ENCODE results near the gene TRIM28. TPM values are rescaled to one million over a fixed set of nuclear protein-coding genes. Genes with fewer than 3 reads are reported as not detected.

TRIM28 gene
- total RNA-seq, 1 donor from 2014 or later, result 351 TPM

DNA sequence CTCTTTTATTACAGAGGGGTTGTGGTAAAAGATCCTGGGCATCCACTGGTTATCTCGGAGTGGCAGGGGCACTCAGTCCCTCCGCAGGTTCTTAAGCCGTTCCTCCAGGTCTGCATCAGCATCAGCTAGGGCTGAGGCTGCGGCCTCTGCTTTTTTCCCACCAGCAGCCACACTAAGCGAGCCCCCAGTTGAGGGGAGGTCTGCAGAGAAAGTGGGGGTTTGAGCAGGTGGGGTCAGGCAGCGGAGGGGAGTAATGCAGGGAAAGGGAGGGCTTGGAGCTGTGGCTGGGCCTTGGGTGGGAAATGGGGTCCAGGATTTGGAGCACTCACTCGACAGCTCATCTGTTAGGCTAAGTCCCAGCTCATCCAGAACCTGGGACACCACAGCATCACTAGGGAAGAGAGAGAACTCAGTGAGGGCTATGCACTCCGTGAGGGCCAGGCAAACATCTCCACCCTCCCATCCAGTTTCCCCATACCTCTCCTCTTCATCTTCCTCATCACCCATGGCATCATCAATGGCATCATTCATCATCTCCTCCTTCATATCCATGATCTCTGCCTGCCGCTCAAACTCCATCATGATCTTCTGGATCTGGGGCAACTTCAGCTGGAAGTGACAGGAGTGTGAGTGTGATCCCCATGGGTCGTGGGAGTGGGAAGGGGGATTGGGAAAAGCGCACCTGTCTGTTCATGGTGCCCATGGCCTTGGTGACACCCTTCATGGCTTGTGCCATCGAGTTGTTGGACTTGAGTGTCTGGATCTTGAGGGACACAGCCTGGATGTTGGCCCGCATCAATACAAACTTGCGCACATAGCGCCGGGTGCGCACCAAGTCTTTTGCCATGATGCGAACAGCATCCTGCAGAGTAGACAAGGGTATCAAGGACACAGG, 8.0 kb downstream of the TRIM28 start:
- no peaks in the 10 kb centered on the region for H3K9me3 Mint-ChIP-seq (ENCODE audit: unreplicated experiment)
- peak overlapping the region; percentile 9 for H3K4me3 Mint-ChIP-seq (ENCODE audit: unreplicated experiment)
- H3K4me1 Mint-ChIP-seq (ENCODE audit: low read depth, unreplicated experiment), result peaks cover 30% of the 10 kb centered on the region
- H3K36me3 Mint-ChIP-seq (ENCODE audit: low read depth, unreplicated experiment), result peaks cover 35% of the 10 kb centered on the region
- FAIRE-seq (no peak), DNase-seq (ENCODE audit: low read depth) (no peak)
- TF ChIP-seq, protein P1, sequence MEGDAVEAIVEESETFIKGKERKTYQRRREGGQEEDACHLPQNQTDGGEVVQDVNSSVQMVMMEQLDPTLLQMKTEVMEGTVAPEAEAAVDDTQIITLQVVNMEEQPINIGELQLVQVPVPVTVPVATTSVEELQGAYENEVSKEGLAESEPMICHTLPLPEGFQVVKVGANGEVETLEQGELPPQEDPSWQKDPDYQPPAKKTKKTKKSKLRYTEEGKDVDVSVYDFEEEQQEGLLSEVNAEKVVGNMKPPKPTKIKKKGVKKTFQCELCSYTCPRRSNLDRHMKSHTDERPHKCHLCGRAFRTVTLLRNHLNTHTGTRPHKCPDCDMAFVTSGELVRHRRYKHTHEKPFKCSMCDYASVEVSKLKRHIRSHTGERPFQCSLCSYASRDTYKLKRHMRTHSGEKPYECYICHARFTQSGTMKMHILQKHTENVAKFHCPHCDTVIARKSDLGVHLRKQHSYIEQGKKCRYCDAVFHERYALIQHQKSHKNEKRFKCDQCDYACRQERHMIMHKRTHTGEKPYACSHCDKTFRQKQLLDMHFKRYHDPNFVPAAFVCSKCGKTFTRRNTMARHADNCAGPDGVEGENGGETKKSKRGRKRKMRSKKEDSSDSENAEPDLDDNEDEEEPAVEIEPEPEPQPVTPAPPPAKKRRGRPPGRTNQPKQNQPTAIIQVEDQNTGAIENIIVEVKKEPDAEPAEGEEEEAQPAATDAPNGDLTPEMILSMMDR (IDR thresholded peaks at IDR 0.05; ENCODE audit: insufficient read depth, low read depth, low read length), result no peak
- TF ChIP-seq EZH2 (IDR thresholded peaks at IDR 0.05; ENCODE audit: insufficient read depth, low read length), result no peak
- no peak overlapping the region for H3K4me3 ChIP-seq (ENCODE audit: insufficient read depth, low read depth, low read length)
- H3K27me3 Mint-ChIP-seq (ENCODE audit: low read depth, unreplicated experiment), result no peaks in the 10 kb centered on the region
- no peaks in the 10 kb centered on the region for H3K27me3 ChIP-seq (ENCODE audit: insufficient read depth, low read length)
- H2AFZ ChIP-seq (ENCODE audit: low read depth, low read length), result no peak overlapping the region
- no peak overlapping the region for H3K27ac ChIP-seq (ENCODE audit: low read depth, low read length)
- no peak overlapping the region for H3K4me2 ChIP-seq (ENCODE audit: low read length)
- no peak overlapping the region for H3K9ac ChIP-seq (ENCODE audit: low read length)
- peaks cover 17% of the 10 kb centered on the region for H3K4me1 ChIP-seq (ENCODE audit: insufficient read depth, low read length)
- H3K27ac Mint-ChIP-seq (ENCODE audit: unreplicated experiment), result no peak overlapping the region
- H4K20me1 ChIP-seq (ENCODE audit: insufficient read depth, low read length), result peaks cover 58% of the 10 kb centered on the region
- peaks cover 77% of the 10 kb centered on the region for H3K79me2 ChIP-seq (ENCODE audit: insufficient read depth, low read length)
- peaks cover 59% of the 10 kb centered on the region for H3K36me3 ChIP-seq (ENCODE audit: insufficient read depth, low read length)
- no peaks in the 10 kb centered on the region for H3K9me3 ChIP-seq (ENCODE audit: insufficient read depth, low read depth, low read length)

DNA sequence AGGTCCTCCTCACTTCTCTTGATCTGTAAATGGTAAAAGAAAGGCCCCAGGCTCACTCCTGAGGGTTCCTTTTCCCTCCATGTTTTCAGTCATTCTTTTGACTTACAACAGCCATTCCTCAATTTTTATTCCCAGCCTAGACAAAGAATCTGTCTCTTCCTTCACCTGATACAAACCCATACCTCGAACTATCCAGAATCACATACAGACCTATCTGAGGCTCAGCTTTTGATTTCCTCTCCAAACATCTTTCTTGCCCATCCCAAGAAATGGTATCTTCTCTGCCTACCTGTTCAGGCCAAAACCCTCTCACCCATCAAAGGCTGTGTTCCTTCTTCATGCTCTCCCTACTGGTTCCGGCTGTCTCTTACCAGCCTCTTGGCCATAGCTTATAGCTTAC, 8.8 kb downstream of the TRIM28 start:
- Histone ChIP-seq H3K4me2 (ENCODE audit: low read length) (no peak overlapping the region), H3K4me3 (ENCODE audit: insufficient read depth, low read depth, low read length) (no peak overlapping the region), H3K27ac (ENCODE audit: low read depth, low read length) (no peak overlapping the region), H2AFZ (ENCODE audit: low read depth, low read length) (no peak overlapping the region), H3K27me3 (ENCODE audit: insufficient read depth, low read length) (no peaks in the 10 kb centered on the region), H4K20me1 (ENCODE audit: insufficient read depth, low read length) (peaks cover 58% of the 10 kb centered on the region), H3K9ac (ENCODE audit: low read length) (peak overlapping the region; percentile 20), H3K4me1 (ENCODE audit: insufficient read depth, low read length) (peaks cover 23% of the 10 kb centered on the region), H3K9me3 (ENCODE audit: insufficient read depth, low read depth, low read length) (no peaks in the 10 kb centered on the region), H3K36me3 (ENCODE audit: insufficient read depth, low read length) (peaks cover 53% of the 10 kb centered on the region), H3K79me2 (ENCODE audit: insufficient read depth, low read length) (peaks cover 77% of the 10 kb centered on the region)
- TF ChIP-seq, protein P1 (IDR thresholded peaks at IDR 0.05; ENCODE audit: insufficient read depth, low read depth, low read length), result no peak
- no peak for TF ChIP-seq EZH2 (IDR thresholded peaks at IDR 0.05; ENCODE audit: insufficient read depth, low read length)
- FAIRE-seq (no peak), DNase-seq (ENCODE audit: low read depth) (no peak)
- peak overlapping the region; percentile 30 for H3K4me3 Mint-ChIP-seq (ENCODE audit: unreplicated experiment)
- H3K27ac Mint-ChIP-seq (ENCODE audit: unreplicated experiment), result peak overlapping the region; percentile 87
- no peaks in the 10 kb centered on the region for H3K9me3 Mint-ChIP-seq (ENCODE audit: unreplicated experiment)
- no peaks in the 10 kb centered on the region for H3K27me3 Mint-ChIP-seq (ENCODE audit: low read depth, unreplicated experiment)
- peaks cover 30% of the 10 kb centered on the region for H3K36me3 Mint-ChIP-seq (ENCODE audit: low read depth, unreplicated experiment)
- H3K4me1 Mint-ChIP-seq (ENCODE audit: low read depth, unreplicated experiment), result peaks cover 27% of the 10 kb centered on the region
